Measurements from ENCODE around the gene KLHL40. TPM values are rescaled to one million over a fixed set of nuclear protein-coding genes. Genes with fewer than 3 reads are reported as not detected.
A peak's percentile ranks its signal among the peaks of the same experiment; 100 is the strongest.

KLHL40 gene
- total and polyA plus RNA-seq, 2 donors (not counting 1 experiment from before 2014, with no cell fraction given) = not detected

GRCh38 chr3:42652251-42652610 lies 33.1 kb upstream of the KLHL40 start:
- H3K27ac Mint-ChIP-seq = peak overlapping the region; percentile 17

More at GRCh38 chr3:42652251-42652610, 33.1 kb upstream of the KLHL40 start:
- H3K9ac ChIP-seq (ENCODE audit: low read length) = no peak overlapping the region
- H2AFZ ChIP-seq (ENCODE audit: insufficient read depth, low read depth, low read length, poor library complexity, severe bottlenecking) = peak overlapping the region; percentile 20
- WGBS (ENCODE audit: insufficient coverage) = 15% methylated on average over 1 of the region's 1 CpG
- intact Hi-C loops (cut with micrococcal nuclease) = no loop called here
- H4K20me1 ChIP-seq (ENCODE audit: control insufficient read depth, insufficient read depth, low read length, poor library complexity, severe bottlenecking) = no peaks in the 10 kb centered on the region
- peaks cover 0 to 4% (median 0%) of the 10 kb centered on the region in 3 donors for H3K9me3 ChIP-seq (ENCODE audit: control extremely low read depth in 1 of 3, control insufficient read depth in 2 of 3, insufficient read depth in 1 of 3, low read length in 2 of 3)
- ATAC-seq (ENCODE audit: low read depth) (no peak), DNase-seq (no peak)
- H3K27ac ChIP-seq (ENCODE audit: low read length in 2 of 2) = no peak overlapping the region
- ChIA-PET POLR2A (interaction anchor here (0.7 to 0.9 kb wide), 2 partner anchors 10 to 61 kb away, joined by 3 read pairs; no protein-coding TSS in a partner anchor), CTCF (interaction anchor here (1.0 to 1.4 kb wide), 7 partner anchors 10 to 106 kb away, joined by 3 to 5 read pairs (median 3); no protein-coding TSS in a partner anchor)
- peaks cover 0 to 21% (median 1%) of the 10 kb centered on the region in 4 experiments for H3K27me3 ChIP-seq (replicated peaks in 1 of 4; ENCODE audit: control extremely low read depth in 1 of 4, control insufficient read depth in 3 of 4, insufficient read depth in 4 of 4, low read length in 3 of 4)
- H3K4me1 ChIP-seq (ENCODE audit: control insufficient read depth in 2 of 2, insufficient read depth in 2 of 2, low read length in 2 of 2) = peaks cover 25 to 30% of the 10 kb centered on the region in 2 donors
- Mint-ChIP-seq H3K4me3 (peak overlapping the region; percentile 5), H3K4me1 (peaks cover 21% of the 10 kb centered on the region), H3K9me3 (ENCODE audit: insufficient read depth) (no peaks in the 10 kb centered on the region), H3K27me3 (peaks cover 7% of the 10 kb centered on the region)
- H3K36me3 ChIP-seq (replicated peaks in 1 of 2; ENCODE audit: control extremely low read depth in 1 of 2, control insufficient read depth in 1 of 2, extremely low read depth in 1 of 2, insufficient read depth in 2 of 2, low read length in 1 of 2) = peaks cover 0 to 12% of the 10 kb centered on the region in 2 experiments
- no peak overlapping the region for H3K4me3 ChIP-seq (ENCODE audit: control extremely low read depth in 1 of 5, extremely low read depth in 1 of 5, insufficient read depth in 1 of 5, low read depth in 2 of 5, low read length in 4 of 5)
- H3K4me2 ChIP-seq (replicated peaks; ENCODE audit: low read depth, low read length, poor library complexity, severe bottlenecking) = peak overlapping the region; percentile 28
- no peak for TF ChIP-seq EZH2 (IDR thresholded peaks at IDR 0.05; ENCODE audit: borderline replicate concordance, insufficient read depth, low read depth, low read length, poor library complexity, severe bottlenecking)
- TF ChIP-seq CTCF (IDR thresholded peaks at IDR 0.05) = no peak
- H3K79me2 ChIP-seq (ENCODE audit: control insufficient read depth, insufficient read depth, low read length) = no peaks in the 10 kb centered on the region

Measured in B cell (primary cell).